UCSD-AML1 (cell line): ENCODE measurements around the gene CDKL4.
"Not testable (repeated sequence)": the region's sequence is repeated elsewhere in the genome, so short reads cannot be mapped to it uniquely, and the experiment has no call there.

Experiments
- DNase-seq: peaks from one replicate; lab custom pipeline; 2025; ENCODE audit not compliant: unreplicated experiment; lab: John Stamatoyannopoulos, UW

Gene CDKL4

DNA sequence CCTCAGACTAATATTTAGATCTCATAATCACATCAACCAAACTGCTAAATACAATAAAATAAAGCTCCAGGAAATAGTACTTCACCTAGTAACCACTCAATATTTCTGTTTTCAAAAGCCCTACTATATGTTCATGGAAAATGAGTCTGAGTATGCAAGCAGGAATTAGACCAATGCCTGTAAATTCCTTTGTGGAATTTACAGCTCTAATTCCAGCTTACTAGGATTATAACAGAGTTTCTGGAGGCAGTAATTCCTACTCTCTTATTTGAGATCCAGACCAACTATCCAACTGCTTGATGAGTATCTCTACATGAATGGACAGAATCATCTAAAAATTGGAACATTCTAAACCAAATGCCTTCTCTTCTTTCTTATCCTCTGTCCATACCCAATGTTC lies 11.6 kb downstream of the CDKL4 start:
- no peak for DNase-seq

- DNase-seq = peak; percentile 30
Measured at GRCh38 chr2:39228413-39229209, 15.2 kb downstream of the CDKL4 start.

- peak; percentile 69 for DNase-seq
Measured at GRCh38 chr2:39227628-39228412, 15.9 kb downstream of the CDKL4 start.

DNA sequence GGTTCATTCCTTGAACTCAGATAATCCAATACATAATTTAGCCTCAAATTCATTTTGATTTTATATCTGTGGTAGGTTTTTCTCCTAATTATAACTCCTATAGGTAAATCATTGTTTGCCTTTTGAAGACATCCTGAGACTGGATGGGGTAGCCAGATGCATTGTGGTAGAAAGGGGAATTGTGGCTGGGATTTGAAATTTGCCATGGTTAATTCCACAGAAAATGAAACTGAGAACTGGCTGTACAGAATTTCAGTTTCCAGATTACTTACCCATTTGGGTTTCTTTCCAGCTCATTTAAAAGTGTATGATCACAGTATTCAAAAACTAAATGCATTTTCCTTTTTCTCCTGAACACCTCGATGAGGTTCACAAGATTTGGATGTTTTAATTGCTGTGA lies 18.2 kb downstream of the CDKL4 start:
- no peak for DNase-seq

DNA sequence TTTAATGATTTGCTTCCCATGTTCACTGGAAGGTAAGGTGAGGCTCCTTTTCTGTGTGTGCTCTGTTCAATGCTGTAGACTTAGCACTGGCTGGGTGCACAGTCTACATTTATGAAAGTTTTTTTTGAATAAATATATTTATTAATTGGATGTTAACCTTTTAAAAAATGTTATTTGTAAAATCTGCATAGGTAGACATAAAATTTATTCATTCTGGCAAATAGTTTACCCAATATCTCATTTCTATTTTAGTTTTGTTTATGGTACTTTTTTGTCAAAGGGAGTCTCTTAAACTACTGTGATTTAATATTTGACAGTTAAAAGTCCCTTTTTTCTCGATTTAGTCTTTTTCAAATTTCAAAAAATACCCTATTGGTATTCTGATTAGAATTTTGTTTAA lies 19.9 kb downstream of the CDKL4 start:
- no peak for DNase-seq

DNA sequence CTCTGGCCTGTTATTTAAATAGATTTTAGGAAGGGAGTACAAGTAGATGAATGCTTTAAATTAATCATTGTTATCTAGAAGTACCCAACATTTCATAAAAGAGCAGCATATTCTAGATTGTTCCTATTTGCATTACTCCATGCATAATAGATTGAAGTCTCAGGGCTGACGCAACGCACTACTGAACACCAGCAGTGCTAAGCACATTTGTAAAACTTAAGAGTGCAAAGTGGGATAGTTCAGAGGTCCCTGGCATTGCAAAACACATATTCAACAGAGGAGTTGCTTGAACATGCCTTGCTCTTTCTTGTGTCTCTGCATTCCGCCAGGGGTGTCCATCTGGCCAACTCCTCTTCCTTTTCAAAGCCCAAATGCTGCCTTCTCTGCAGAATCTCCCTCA lies 22.3 kb downstream of the CDKL4 start:
- no peak for DNase-seq

GRCh38 chr2:39220136-39220535 lies 23.6 kb downstream of the CDKL4 start:
- no peak for DNase-seq

GRCh38 chr2:39218391-39218790 lies 25.4 kb downstream of the CDKL4 start:
- no peak for DNase-seq

- no peak for DNase-seq
Measured at GRCh38 chr2:39217192-39217550, 26.6 kb downstream of the CDKL4 start.

- DNase-seq = peak; percentile 17
Measured at GRCh38 chr2:39216346-39217191, 27.2 kb downstream of the CDKL4 start.

GRCh38 chr2:39215545-39215944 lies 28.2 kb downstream of the CDKL4 start:
- DNase-seq = no peak

DNA sequence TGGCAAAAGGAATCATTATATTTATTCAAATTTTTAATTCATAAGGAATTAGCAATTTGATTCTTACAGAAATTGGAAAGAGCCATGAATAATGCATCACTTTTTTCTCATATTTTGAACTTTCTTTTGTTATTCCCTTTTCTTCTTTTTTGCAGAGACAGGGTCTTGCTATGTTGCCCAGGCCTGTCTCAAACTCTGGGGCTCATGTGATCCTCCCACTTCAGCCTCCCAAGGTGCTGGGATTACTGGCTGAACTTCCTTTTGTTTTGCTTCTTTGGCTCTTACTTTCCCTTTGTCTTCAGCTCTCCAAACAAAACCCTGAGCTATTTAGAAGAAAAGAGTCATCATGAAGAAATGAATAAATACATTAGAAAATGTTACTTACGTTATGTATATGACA lies 30.8 kb downstream of the CDKL4 start:
- no peak for DNase-seq

GRCh38 chr2:39210846-39211245 lies 32.9 kb downstream of the CDKL4 start:
- no peak for DNase-seq

GRCh38 chr2:39203382-39203781 lies 40.4 kb downstream of the CDKL4 start:
- DNase-seq = no peak

GRCh38 chr2:39202639-39203369 lies 41.0 kb downstream of the CDKL4 start:
- no peak for DNase-seq

GRCh38 chr2:39197003-39197402 lies 46.8 kb downstream of the CDKL4 start:
- DNase-seq = not testable (repeated sequence)

GRCh38 chr2:39194686-39195085 lies 49.1 kb downstream of the CDKL4 start:
- DNase-seq = no peak

DNA sequence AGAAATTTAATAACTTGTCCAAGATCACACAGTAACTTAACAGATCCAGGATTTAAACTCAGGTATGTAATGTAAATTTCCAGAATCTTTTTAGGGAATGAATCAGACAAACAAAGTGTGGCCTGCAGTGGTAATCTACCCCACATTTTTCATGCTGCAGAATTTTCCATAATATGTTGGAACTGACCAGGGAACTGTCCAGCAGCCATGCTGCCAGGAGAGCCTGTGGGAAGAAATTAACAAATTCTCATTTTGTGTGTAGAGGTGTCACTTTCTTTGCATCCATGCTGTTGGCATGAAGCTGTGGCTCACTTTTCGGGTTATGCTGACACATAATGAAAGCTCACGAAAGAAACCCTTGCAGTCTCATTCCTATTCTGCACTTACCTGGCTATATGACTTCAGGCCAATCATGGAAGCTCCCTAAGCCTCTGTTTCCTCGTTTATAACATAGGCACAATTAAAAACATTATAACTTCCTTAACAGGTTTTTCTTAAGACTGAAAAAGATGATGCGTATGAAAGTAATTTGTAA lies 54.7 kb downstream of the CDKL4 start:
- DNase-seq = no peak

DNA sequence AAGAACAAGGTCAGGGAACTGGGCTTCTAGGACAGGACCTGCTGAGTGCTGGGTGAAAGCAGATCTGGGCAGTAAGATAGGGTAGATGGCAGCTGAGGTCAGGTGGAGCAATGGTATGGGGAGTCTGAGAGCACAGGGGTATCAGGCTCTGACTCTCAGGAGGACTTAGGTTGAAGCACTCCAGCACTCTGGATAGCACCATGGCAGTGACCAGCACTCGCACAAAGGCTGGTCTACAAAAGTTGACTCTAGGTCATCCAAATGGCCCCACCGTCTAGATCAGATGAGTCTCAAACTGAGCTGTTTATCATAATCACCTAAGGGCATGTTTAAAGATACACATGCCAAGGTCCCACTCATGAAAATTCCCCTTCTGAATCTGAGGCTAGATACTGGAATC lies 60.1 kb downstream of the CDKL4 start:
- no peak for DNase-seq

- no peak for DNase-seq
Measured at GRCh38 chr2:39181297-39181696, 62.5 kb downstream of the CDKL4 start.
